Endodermal cell (in vitro differentiated cells): Measurements from ENCODE around the gene TSPAN18. TPM values are rescaled to one million over a fixed set of nuclear protein-coding genes. Genes with fewer than 3 reads are reported as not detected.

Experiments
- DNase-seq: peaks from one replicate; pipeline ENCODE4 v3.0.0-alpha.2; 2017
- H3K27ac ChIP-seq: 2 replicates; pipeline ENCODE4 v1.5.1; 2013; ENCODE audit warnings: mild to moderate bottlenecking, low read depth, low read length, moderate library complexity
- H3K27me3 ChIP-seq: 2 replicates; pipeline ENCODE4 v1.6.1; 2013; ENCODE audit warnings: mild to moderate bottlenecking, low read length, moderate library complexity; ENCODE audit not compliant: insufficient read depth, control insufficient read depth, poor library complexity, severe bottlenecking
- H3K36me3 ChIP-seq: 2 replicates; pipeline ENCODE4 v1.7.0; 2013; ENCODE audit warnings: mild to moderate bottlenecking, low read length, moderate library complexity; ENCODE audit not compliant: control insufficient read depth, insufficient read depth
- H3K4me1 ChIP-seq: one replicate; pipeline ENCODE4 v1.7.0; 2013; ENCODE audit warnings: low read length; ENCODE audit not compliant: control insufficient read depth, insufficient read depth
- H3K4me3 ChIP-seq: 2 replicates; pipeline ENCODE4 v1.5.1; 2013; ENCODE audit warnings: mild to moderate bottlenecking, low read length, moderate library complexity
- H3K9ac ChIP-seq: 2 replicates; pipeline ENCODE4 v1.6.1; 2013; ENCODE audit warnings: mild to moderate bottlenecking, low read length, moderate library complexity; ENCODE audit not compliant: poor library complexity, severe bottlenecking; ENCODE audit errors: extremely low read depth
- H3K9me3 ChIP-seq: 2 replicates; pipeline ENCODE4 v1.6.1; 2013; ENCODE audit warnings: mild to moderate bottlenecking, low read length, moderate library complexity; ENCODE audit not compliant: control insufficient read depth
- H3K27ac Mint-ChIP-seq: 2 replicates; pipeline ENCODE4 v1.8.0; 2020; ENCODE audit warnings: mixed read lengths
- H3K27me3 Mint-ChIP-seq: 2 replicates; pipeline ENCODE4 v1.8.0; 2021; ENCODE audit warnings: mild to moderate bottlenecking, mixed read lengths; ENCODE audit not compliant: insufficient read depth
- H3K36me3 Mint-ChIP-seq: 2 replicates; pipeline ENCODE4 v1.8.0; 2020; ENCODE audit warnings: low read depth, mixed read lengths
- H3K4me1 Mint-ChIP-seq: 2 replicates; pipeline ENCODE4 v1.8.0; 2020; ENCODE audit warnings: mixed read lengths
- H3K4me3 Mint-ChIP-seq: 2 replicates; pipeline ENCODE4 v1.8.0; 2020; ENCODE audit warnings: mild to moderate bottlenecking, moderate library complexity, mixed read lengths
- H3K9me3 Mint-ChIP-seq: 2 replicates; pipeline ENCODE4 v1.8.0; 2020; ENCODE audit warnings: mild to moderate bottlenecking, mixed read lengths
- WGBS, 2 experiments: methylation state at CpG; one replicate each; pipeline versions ENCODE4 v1.1.5 to v1.1.7; 2013; ENCODE audit warnings: missing lambda C conversion rate in 2 of 2, mixed read lengths in 1 of 2; ENCODE audit not compliant: insufficient coverage in 1 of 2, insufficient read length in 1 of 2; 5-methylcytosine and 5-hydroxymethylcytosine counted together
- total RNA-seq, 2 donors: library from RNA; stranded (reverse); fragmentation: NEBNext Ultra II Directional in 1 of 2; extraction: Animal tissue kit (Norgen Biotek cat#: 25700) in 1 of 2; gene quantifications; 2 replicates in 1 of 2; 3 replicates in 1 of 2; pipeline ENCODE4 v1.2.1, GENCODE V29; 2021
- TF ChIP-seq, protein P1 (sequence below): fragments of 200-600 bp; sonication (generic); conservative IDR thresholded peaks from 2 replicates; pipeline ENCODE4 v1.5.0; 2021; ENCODE audit warnings: antibody characterized with exemption, mild to moderate bottlenecking

TSPAN18 gene
- total RNA-seq, 2 donors from 2014 or later, result 28.0 to 28.7 TPM

DNA sequence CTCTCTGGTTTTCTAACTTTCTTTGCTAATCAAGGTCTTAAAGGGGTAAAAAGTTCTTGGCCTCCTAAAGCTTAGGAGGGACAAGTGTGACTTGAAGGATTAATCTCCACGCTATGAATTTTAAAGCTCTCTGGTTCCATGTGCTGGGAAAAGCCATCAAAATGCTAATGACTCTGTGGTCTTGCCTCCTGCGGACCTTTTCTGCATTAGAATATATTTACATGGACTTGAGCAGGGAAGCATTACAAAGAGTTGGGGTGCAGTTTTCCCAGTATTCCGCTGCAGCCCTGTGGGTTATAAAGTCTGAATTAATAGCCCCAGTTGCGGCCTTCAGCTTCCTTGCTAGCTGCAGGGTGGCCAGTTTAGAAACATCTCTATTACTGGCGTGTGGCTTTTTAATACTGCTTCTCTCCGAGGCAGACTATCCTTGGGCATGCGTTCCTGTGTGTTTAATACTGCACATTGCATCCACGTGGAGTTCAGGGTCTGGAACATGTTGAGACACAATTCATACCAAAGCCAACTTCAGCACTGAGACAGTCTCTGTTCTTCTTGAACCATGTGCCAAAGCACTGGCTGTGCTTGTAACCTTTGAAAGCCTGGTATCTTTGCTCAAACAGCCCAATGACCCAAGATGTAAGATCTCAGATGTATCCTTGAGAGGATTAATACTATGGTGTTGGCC, 27.3 kb downstream of the TSPAN18 start:
- no peak overlapping the region for H3K4me3 Mint-ChIP-seq
- Histone ChIP-seq H3K27me3 (no peaks in the 10 kb centered on the region), H3K27ac (peak overlapping the region; percentile 50), H3K4me3 (no peak overlapping the region), H3K9ac (no peak overlapping the region), H3K9me3 (peaks cover 19% of the 10 kb centered on the region), H3K36me3 (no peaks in the 10 kb centered on the region), H3K4me1 (no peaks in the 10 kb centered on the region)
- peaks cover 22% of the 10 kb centered on the region for H3K4me1 Mint-ChIP-seq
- H3K27ac Mint-ChIP-seq, result no peak overlapping the region
- peak; percentile 58 for DNase-seq
- whole genome bisulfite sequencing, 2 experiments, result 35 to 42% methylated on average over 8 of the region's 8 CpGs
- peaks cover 4% of the 10 kb centered on the region for H3K36me3 Mint-ChIP-seq
- TF ChIP-seq, protein P1, sequence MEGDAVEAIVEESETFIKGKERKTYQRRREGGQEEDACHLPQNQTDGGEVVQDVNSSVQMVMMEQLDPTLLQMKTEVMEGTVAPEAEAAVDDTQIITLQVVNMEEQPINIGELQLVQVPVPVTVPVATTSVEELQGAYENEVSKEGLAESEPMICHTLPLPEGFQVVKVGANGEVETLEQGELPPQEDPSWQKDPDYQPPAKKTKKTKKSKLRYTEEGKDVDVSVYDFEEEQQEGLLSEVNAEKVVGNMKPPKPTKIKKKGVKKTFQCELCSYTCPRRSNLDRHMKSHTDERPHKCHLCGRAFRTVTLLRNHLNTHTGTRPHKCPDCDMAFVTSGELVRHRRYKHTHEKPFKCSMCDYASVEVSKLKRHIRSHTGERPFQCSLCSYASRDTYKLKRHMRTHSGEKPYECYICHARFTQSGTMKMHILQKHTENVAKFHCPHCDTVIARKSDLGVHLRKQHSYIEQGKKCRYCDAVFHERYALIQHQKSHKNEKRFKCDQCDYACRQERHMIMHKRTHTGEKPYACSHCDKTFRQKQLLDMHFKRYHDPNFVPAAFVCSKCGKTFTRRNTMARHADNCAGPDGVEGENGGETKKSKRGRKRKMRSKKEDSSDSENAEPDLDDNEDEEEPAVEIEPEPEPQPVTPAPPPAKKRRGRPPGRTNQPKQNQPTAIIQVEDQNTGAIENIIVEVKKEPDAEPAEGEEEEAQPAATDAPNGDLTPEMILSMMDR, result no peak
- H3K9me3 Mint-ChIP-seq, result peaks cover 9% of the 10 kb centered on the region
- H3K27me3 Mint-ChIP-seq, result peaks cover 77% of the 10 kb centered on the region

DNA sequence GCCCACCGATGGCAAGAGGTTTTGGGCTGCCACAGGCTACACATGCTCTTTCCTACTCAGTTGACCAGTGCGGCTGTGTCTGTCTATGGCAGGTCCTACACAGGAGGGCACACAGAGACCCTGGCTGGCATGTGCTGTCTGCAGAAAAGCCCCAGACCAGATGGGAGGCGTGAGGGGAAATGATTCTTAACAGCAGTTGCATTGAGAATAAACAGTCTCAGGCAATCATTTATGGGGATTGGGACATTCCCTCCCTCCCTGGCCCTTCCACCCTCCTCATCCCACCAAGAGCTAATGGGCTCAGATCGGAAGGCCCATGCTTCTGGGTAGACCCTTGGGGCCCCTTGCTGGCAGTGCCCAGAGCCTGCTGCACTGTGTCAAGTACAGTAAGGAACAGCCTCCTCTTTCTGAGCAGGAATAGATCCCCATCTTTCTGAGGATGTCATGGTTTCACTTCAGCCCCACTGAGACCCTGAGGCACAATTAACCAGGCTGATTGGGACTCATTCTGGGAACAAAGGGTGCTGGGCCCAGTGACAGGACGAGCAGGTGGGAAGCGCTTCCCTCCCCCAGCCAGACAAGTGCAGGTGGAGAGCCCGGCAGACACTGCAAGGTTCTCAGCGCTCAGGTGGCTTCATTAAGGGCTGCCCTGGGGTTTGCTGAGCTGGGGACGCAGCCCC, 28.3 kb downstream of the TSPAN18 start:
- no peak overlapping the region for H3K4me3 ChIP-seq
- H3K4me1 ChIP-seq, result peaks cover 2% of the 10 kb centered on the region
- peaks cover 9% of the 10 kb centered on the region for H3K9me3 Mint-ChIP-seq
- H3K36me3 ChIP-seq, result no peaks in the 10 kb centered on the region
- no peak overlapping the region for H3K9ac ChIP-seq
- 73 to 76% methylated on average over 5 to 9 of the region's 9 CpGs for WGBS, 2 experiments
- H3K27me3 Mint-ChIP-seq, result peaks cover 82% of the 10 kb centered on the region
- TF ChIP-seq, protein P1, result no peak
- peak; percentile 57 for DNase-seq
- H3K4me3 Mint-ChIP-seq, result no peak overlapping the region
- no peak overlapping the region for H3K27ac Mint-ChIP-seq
- peak overlapping the region; percentile 45 for H3K27ac ChIP-seq
- peaks cover 4% of the 10 kb centered on the region for H3K36me3 Mint-ChIP-seq
- H3K9me3 ChIP-seq, result peaks cover 19% of the 10 kb centered on the region
- H3K27me3 ChIP-seq, result no peaks in the 10 kb centered on the region
- peaks cover 28% of the 10 kb centered on the region for H3K4me1 Mint-ChIP-seq

DNA sequence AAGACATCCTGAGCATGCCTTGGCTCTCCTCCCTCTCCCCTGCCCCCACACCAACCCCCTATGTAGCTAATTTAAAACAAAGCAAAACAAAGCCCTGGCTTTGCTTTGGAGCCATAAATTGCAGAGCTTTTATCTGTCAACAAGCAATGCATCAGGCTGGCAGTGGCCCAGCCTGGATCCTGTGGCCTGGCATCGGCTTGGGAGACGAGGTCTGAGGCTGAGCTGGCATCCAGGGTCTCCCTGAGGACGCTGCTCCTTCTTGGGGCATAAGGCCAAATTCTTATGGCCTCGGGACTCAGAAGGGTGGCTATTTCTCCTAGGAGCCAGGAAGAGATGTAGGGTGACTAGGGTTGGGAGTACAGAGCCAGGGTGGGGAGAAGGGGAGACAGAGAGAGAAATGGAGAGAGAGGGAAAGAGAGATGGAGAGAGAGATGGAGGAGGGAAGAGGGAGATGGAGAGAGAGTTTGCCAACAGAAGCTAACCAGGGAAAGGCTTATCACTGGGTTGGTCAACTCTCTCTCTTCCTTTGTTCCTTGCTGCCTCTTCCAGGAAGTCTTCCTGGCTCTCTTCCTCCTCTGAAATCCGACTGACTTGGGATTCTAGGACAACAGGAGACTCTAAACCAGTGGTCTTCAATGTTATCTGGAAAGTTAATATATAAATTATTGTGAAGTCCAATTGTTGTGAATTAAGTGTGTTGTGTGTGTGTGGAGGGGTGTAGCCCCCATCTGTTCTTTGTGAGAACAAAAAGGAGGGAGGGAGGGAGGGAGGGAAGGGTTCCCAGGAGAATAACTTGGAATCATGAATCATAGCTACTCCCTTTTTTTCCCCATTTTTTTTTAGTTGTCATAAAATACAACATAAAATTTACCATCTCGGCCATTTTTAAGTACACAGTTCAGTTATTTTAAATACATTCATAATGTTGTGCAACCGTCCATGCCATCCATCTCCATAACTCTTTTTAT, 29.1 kb downstream of the TSPAN18 start:
- Mint-ChIP-seq H3K36me3 (peaks cover 4% of the 10 kb centered on the region), H3K9me3 (peaks cover 9% of the 10 kb centered on the region), H3K4me3 (no peak overlapping the region), H3K27ac (no peak overlapping the region), H3K4me1 (peaks cover 34% of the 10 kb centered on the region), H3K27me3 (peaks cover 81% of the 10 kb centered on the region)
- Histone ChIP-seq H3K36me3 (no peaks in the 10 kb centered on the region), H3K9me3 (peaks cover 19% of the 10 kb centered on the region), H3K27ac (peak overlapping the region; percentile 45), H3K9ac (no peak overlapping the region), H3K4me3 (no peak overlapping the region), H3K27me3 (no peaks in the 10 kb centered on the region), H3K4me1 (peaks cover 7% of the 10 kb centered on the region)
- TF ChIP-seq, protein P1, result no peak
- DNase-seq, result no peak
- WGBS, 2 experiments, result 77 to 83% methylated on average over 1 to 6 of the region's 7 CpGs
